GM23338 (cell line): ENCODE measurements around the gene ZNF697. TPM values are rescaled to one million over a fixed set of nuclear protein-coding genes. Genes with fewer than 3 reads are reported as not detected.

ENCODE experiments used
- ATAC-seq: fragments of 200-7000 bp; cut with Tn5 transposase; 3 replicates; pipeline ENCODE4 v1.9.1; 2020
- DNase-seq: peaks from one replicate; pipeline ENCODE4 v3.0.0-alpha.2; 2015; ENCODE audit warnings: low spot score
- H2AFZ ChIP-seq: fragments of 200-600 bp; sonication (generic); 2 replicates; pipeline ENCODE4 v1.8.0; 2016; ENCODE audit warnings: antibody characterized with exemption, mild to moderate bottlenecking, moderate library complexity
- H3F3A ChIP-seq: fragments of 200-600 bp; sonication (generic); replicated peaks from 2 replicates; pipeline ENCODE4 v1.8.0; 2017; ENCODE audit warnings: antibody characterized with exemption, mixed run types, low read depth
- H3K27ac ChIP-seq: fragments of 200-600 bp; sonication (generic); 2 replicates; pipeline ENCODE4 v1.6.1; 2016; ENCODE audit warnings: low read depth
- H3K27me3 ChIP-seq: fragments of 200-600 bp; sonication (generic); 2 replicates; pipeline ENCODE4 v1.8.0; 2016; ENCODE audit warnings: mild to moderate bottlenecking, mixed run types, moderate library complexity; ENCODE audit not compliant: insufficient read depth
- H3K36me3 ChIP-seq: fragments of 200-600 bp; sonication (generic); 2 replicates; pipeline ENCODE4 v1.8.0; 2016; ENCODE audit warnings: mild to moderate bottlenecking; ENCODE audit not compliant: insufficient read depth
- H3K4me1 ChIP-seq: fragments of 200-600 bp; sonication (generic); 2 replicates; pipeline ENCODE4 v1.8.0; 2016; ENCODE audit warnings: mild to moderate bottlenecking, moderate library complexity; ENCODE audit not compliant: insufficient read depth
- H3K4me2 ChIP-seq: fragments of 200-600 bp; sonication (generic); 2 replicates; pipeline ENCODE4 v1.7.1; 2017; ENCODE audit warnings: mixed run types
- H3K4me3 ChIP-seq: fragments of 200-600 bp; sonication (generic); 2 replicates; pipeline ENCODE4 v1.6.1; 2016; ENCODE audit warnings: mixed run types
- H3K79me2 ChIP-seq: fragments of 200-600 bp; sonication (generic); replicated peaks from 2 replicates; pipeline ENCODE4 v1.8.0; 2017; ENCODE audit warnings: mild to moderate bottlenecking; ENCODE audit not compliant: insufficient read depth
- H3K9me2 ChIP-seq: fragments of 200-600 bp; sonication (generic); 2 replicates; pipeline ENCODE4 v1.8.0; 2017; ENCODE audit not compliant: insufficient read depth
- H4K20me1 ChIP-seq: fragments of 200-600 bp; sonication (generic); replicated peaks from 2 replicates; pipeline ENCODE4 v1.8.0; 2017; ENCODE audit warnings: mild to moderate bottlenecking; ENCODE audit not compliant: insufficient read depth
- H3K27ac Mint-ChIP-seq: 2 replicates; pipeline ENCODE4 v1.8.0; 2020; ENCODE audit warnings: inconsistent platforms, mild to moderate bottlenecking, moderate library complexity, mixed read lengths
- H3K27me3 Mint-ChIP-seq: 3 replicates; pipeline ENCODE4 v1.8.0; 2022; ENCODE audit warnings: low read depth, mild to moderate bottlenecking, moderate library complexity, mixed read lengths, inconsistent platforms; ENCODE audit not compliant: insufficient read depth, poor library complexity
- H3K36me3 Mint-ChIP-seq: 3 replicates; pipeline ENCODE4 v1.8.0; 2021; ENCODE audit warnings: low read depth, mild to moderate bottlenecking, inconsistent platforms, moderate library complexity, mixed read lengths
- H3K4me1 Mint-ChIP-seq: 3 replicates; pipeline ENCODE4 v1.8.0; 2020; ENCODE audit warnings: mild to moderate bottlenecking, inconsistent platforms, mixed read lengths
- H3K4me3 Mint-ChIP-seq: 3 replicates; pipeline ENCODE4 v1.8.0; 2021; ENCODE audit warnings: moderate library complexity, mild to moderate bottlenecking, inconsistent platforms, mixed read lengths
- H3K9me3 Mint-ChIP-seq: 3 replicates; pipeline ENCODE4 v1.8.0; 2020; ENCODE audit warnings: moderate library complexity, mild to moderate bottlenecking, inconsistent platforms, mixed read lengths
- CREB1 ChIP-seq: fragments of 250-450 bp; sonication (Bioruptor Pico); IDR thresholded peaks from 2 replicates; pipeline ENCODE4 v1.5.0; 2020; ENCODE audit warnings: low read depth, mild to moderate bottlenecking, moderate library complexity
- NANOG ChIP-seq: IDR thresholded peaks from 2 replicates; pipeline ENCODE4 v1.6.1; 2016; ENCODE audit warnings: antibody characterized with exemption, borderline replicate concordance
- ZNF114 ChIP-seq: fragments of 250-450 bp; sonication (Bioruptor Pico); IDR thresholded peaks from 2 replicates; pipeline ENCODE4 v1.5.0; 2020; ENCODE audit warnings: mild to moderate bottlenecking, moderate library complexity
- ZNF331 ChIP-seq: fragments of 250-450 bp; sonication (Bioruptor Pico); IDR thresholded peaks from 2 replicates; pipeline ENCODE4 v1.5.0; 2020; ENCODE audit warnings: low read depth, mild to moderate bottlenecking, moderate library complexity
- polyA plus RNA-seq: library from polyadenylated mRNA; unstranded; fragments of >200 nt; fragmentation: Nextera tagmentation; extraction: Ambion mirVana; gene quantifications from 2 replicates; pipeline ENCODE4 v1.2.1, GENCODE V29; 2016
- total RNA-seq: library from RNA; depleted of rRNA; stranded (reverse); fragments of >200 nt; shearing (Covaris generic); gene quantifications from 2 replicates; pipeline ENCODE4 v1.2.3, GENCODE V29; 2014
- TF ChIP-seq, protein P1 (sequence below), 2 experiments: fragments of 200-600 bp in 1 of 2; sonication (generic) in 1 of 2; conservative IDR thresholded peaks; 2 replicates each; pipeline versions ENCODE4 v1.5.1 to v1.6.1; 2016 to 2017; ENCODE audit warnings: antibody characterized with exemption in 2 of 2, low read depth in 2 of 2, mild to moderate bottlenecking in 2 of 2, moderate library complexity in 1 of 2
- TF ChIP-seq, protein P2 (sequence below): IDR thresholded peaks from one replicate; pipeline ENCODE4 v1.6.1; 2018; ENCODE audit warnings: antibody characterized with exemption; ENCODE audit not compliant: unreplicated experiment
- TF ChIP-seq, protein P3 (sequence below): IDR thresholded peaks from 2 replicates; pipeline ENCODE4 v1.6.1; 2016; ENCODE audit warnings: antibody characterized with exemption

The ZNF697 gene
- total and polyA plus RNA-seq, 2 experiments from 2014 or later, result 5.4 to 32.0 TPM

DNA sequence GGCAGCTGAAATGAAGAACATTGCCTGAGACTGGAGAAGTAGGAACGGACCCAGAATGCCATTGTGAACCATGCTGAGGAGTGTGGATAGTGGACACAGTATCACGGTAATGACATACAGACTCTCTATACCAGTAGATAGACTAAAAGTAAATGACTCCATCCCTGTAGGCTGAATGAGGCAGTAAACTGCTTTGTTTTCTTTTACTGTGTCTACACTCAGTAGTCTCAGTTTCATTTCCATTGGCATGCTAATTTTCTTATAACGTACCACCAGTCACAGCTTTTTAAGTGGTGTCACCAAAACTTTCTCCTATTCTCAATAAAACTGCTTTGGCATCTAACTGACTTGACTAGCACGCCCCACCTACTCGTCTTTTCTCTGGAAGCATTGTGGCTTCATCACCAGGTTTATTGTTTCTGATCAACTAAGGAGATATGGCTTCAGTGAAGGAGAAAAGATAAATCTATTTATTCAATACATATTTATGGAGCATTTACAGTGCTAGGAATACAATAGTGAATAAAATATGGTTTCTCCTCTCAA, 8.4 kb upstream of the ZNF697 start:
- Histone ChIP-seq H3K4me3 (no peak overlapping the region), H3K27me3 (no peaks in the 10 kb centered on the region), H3K9me2 (0 out of 2 replicates have a peak, but pooled peaks cover 3% of the 10 kb centered on the region), H2AFZ (no peak overlapping the region), H3K36me3 (no peaks in the 10 kb centered on the region), H3F3A (no peaks in the 10 kb centered on the region), H3K27ac (no peak overlapping the region), H4K20me1 (no peaks in the 10 kb centered on the region), H3K4me2 (no peak overlapping the region), H3K4me1 (peaks cover 24% of the 10 kb centered on the region), H3K79me2 (no peaks in the 10 kb centered on the region)
- TF ChIP-seq, protein P1, sequence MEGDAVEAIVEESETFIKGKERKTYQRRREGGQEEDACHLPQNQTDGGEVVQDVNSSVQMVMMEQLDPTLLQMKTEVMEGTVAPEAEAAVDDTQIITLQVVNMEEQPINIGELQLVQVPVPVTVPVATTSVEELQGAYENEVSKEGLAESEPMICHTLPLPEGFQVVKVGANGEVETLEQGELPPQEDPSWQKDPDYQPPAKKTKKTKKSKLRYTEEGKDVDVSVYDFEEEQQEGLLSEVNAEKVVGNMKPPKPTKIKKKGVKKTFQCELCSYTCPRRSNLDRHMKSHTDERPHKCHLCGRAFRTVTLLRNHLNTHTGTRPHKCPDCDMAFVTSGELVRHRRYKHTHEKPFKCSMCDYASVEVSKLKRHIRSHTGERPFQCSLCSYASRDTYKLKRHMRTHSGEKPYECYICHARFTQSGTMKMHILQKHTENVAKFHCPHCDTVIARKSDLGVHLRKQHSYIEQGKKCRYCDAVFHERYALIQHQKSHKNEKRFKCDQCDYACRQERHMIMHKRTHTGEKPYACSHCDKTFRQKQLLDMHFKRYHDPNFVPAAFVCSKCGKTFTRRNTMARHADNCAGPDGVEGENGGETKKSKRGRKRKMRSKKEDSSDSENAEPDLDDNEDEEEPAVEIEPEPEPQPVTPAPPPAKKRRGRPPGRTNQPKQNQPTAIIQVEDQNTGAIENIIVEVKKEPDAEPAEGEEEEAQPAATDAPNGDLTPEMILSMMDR (conservative IDR thresholded peaks at IDR 0.05; ENCODE audit: low read depth in 2 of 2), result no peak
- TF ChIP-seq CREB1 (CRISPR knock-in tag), result no peak
- TF ChIP-seq, protein P2, sequence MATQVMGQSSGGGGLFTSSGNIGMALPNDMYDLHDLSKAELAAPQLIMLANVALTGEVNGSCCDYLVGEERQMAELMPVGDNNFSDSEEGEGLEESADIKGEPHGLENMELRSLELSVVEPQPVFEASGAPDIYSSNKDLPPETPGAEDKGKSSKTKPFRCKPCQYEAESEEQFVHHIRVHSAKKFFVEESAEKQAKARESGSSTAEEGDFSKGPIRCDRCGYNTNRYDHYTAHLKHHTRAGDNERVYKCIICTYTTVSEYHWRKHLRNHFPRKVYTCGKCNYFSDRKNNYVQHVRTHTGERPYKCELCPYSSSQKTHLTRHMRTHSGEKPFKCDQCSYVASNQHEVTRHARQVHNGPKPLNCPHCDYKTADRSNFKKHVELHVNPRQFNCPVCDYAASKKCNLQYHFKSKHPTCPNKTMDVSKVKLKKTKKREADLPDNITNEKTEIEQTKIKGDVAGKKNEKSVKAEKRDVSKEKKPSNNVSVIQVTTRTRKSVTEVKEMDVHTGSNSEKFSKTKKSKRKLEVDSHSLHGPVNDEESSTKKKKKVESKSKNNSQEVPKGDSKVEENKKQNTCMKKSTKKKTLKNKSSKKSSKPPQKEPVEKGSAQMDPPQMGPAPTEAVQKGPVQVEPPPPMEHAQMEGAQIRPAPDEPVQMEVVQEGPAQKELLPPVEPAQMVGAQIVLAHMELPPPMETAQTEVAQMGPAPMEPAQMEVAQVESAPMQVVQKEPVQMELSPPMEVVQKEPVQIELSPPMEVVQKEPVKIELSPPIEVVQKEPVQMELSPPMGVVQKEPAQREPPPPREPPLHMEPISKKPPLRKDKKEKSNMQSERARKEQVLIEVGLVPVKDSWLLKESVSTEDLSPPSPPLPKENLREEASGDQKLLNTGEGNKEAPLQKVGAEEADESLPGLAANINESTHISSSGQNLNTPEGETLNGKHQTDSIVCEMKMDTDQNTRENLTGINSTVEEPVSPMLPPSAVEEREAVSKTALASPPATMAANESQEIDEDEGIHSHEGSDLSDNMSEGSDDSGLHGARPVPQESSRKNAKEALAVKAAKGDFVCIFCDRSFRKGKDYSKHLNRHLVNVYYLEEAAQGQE, result no peak
- no peak for TF ChIP-seq ZNF331 (CRISPR knock-in tag)
- no peak for TF ChIP-seq ZNF114 (CRISPR knock-in tag)
- no peak overlapping the region for H3K27ac Mint-ChIP-seq
- no peak overlapping the region for H3K4me3 Mint-ChIP-seq
- peaks cover 9% of the 10 kb centered on the region for H3K27me3 Mint-ChIP-seq
- H3K4me1 Mint-ChIP-seq, result peaks cover 36% of the 10 kb centered on the region
- no peak for ATAC-seq
- no peaks in the 10 kb centered on the region for H3K9me3 Mint-ChIP-seq
- no peaks in the 10 kb centered on the region for H3K36me3 Mint-ChIP-seq
- no peak for DNase-seq

DNA sequence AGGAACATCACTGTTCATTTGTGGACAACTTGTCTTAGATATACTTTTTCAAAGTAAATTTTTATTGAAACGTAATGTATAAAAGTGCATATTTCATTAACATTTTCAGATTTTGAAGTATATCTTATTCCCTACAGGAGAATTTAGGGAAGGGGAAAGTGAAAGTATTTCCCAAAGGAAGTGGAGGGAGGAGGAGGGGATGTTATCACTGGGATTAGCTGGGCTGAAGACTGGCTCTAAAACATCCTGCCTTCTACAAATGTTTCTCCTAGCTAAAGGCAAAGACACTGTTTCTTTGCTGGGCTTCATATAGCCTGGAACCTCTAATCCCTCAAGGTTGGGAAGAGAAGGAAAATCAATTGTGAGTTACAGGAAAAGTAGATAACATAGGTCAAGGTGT, 7.1 kb upstream of the ZNF697 start:
- H3K4me1 ChIP-seq, result peaks cover 28% of the 10 kb centered on the region
- H3K4me2 ChIP-seq, result no peak overlapping the region
- no peak overlapping the region for H3K27ac Mint-ChIP-seq
- H3K27me3 Mint-ChIP-seq, result peaks cover 9% of the 10 kb centered on the region
- H3F3A ChIP-seq, result no peaks in the 10 kb centered on the region
- TF ChIP-seq, protein P3, sequence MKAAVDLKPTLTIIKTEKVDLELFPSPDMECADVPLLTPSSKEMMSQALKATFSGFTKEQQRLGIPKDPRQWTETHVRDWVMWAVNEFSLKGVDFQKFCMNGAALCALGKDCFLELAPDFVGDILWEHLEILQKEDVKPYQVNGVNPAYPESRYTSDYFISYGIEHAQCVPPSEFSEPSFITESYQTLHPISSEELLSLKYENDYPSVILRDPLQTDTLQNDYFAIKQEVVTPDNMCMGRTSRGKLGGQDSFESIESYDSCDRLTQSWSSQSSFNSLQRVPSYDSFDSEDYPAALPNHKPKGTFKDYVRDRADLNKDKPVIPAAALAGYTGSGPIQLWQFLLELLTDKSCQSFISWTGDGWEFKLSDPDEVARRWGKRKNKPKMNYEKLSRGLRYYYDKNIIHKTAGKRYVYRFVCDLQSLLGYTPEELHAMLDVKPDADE, result no peak
- TF ChIP-seq ZNF114 (CRISPR knock-in tag) (no peak), NANOG (no peak)
- no peak overlapping the region for H2AFZ ChIP-seq
- H3K27me3 ChIP-seq, result no peaks in the 10 kb centered on the region
- H3K79me2 ChIP-seq, result no peaks in the 10 kb centered on the region
- 0 out of 2 replicates have a peak, but pooled peaks cover 3% of the 10 kb centered on the region for H3K9me2 ChIP-seq
- H3K27ac ChIP-seq, result no peak overlapping the region
- DNase-seq, result no peak
- no peak overlapping the region for H3K4me3 ChIP-seq
- no peaks in the 10 kb centered on the region for H3K9me3 Mint-ChIP-seq
- no peaks in the 10 kb centered on the region for H4K20me1 ChIP-seq
- no peaks in the 10 kb centered on the region for H3K36me3 Mint-ChIP-seq
- H3K4me3 Mint-ChIP-seq, result no peak overlapping the region
- no peaks in the 10 kb centered on the region for H3K36me3 ChIP-seq
- ATAC-seq, result no peak
- H3K4me1 Mint-ChIP-seq, result peaks cover 39% of the 10 kb centered on the region
